DMS153 (cell line): Measurements from ENCODE around the gene NPIPB8.
"Not testable (repeated sequence)": the region's sequence is repeated elsewhere in the genome, so short reads cannot be mapped to it uniquely, and the experiment has no call there.

Experiments used
- DNase-seq: peaks from one replicate; lab custom pipeline; 2025; lab: John Stamatoyannopoulos, UW

Gene NPIPB8

GRCh38 chr16:28636093-28636823 lies 1.6 kb upstream of the NPIPB8 start:
- DNase-seq: not testable (repeated sequence)

DNA sequence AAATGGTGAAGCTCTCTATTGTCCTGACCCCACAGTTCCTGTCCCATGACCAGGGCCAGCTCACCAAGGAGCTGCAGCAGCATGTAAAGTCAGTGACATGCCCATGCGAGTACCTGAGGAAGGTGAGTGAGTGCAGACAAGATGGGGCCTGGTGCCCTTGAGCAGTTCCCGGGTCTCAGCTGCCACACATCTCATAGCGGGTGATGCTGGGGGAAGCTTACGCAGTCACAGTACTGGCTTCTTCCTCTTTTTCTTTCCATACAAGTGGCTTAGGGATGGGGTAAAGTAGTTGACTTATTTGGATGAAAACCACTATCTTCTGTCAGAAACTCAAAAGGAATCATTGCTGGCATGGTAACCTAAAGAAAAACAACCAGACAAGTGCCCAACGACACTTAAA lies 494 bp downstream of the NPIPB8 start:
- DNase-seq: not testable (repeated sequence)

GRCh38 chr16:28639959-28640358 lies 2.1 kb downstream of the NPIPB8 start:
- not testable (repeated sequence) for DNase-seq

GRCh38 chr16:28666264-28666663 lies 28.4 kb downstream of the NPIPB8 start:
- not testable (repeated sequence) for DNase-seq

DNA sequence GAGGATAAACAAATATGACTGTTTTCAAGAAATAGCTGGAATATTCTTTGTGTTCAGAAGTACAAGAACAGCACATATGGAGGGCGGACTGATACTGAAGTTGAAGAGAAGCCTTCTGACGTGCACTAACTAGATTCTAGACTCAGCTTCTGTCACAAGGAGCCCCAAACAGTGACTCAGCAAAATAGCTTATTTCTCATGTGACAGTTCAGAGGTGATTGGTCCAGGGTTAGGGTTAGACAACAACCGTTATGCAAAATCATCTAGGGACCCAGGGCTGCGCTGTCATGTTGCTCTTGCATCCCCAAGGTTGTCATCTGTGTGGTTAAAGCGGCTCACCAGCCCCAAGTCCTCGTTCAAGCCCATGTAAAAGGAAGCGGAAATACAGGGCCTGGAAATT lies 29.6 kb downstream of the NPIPB8 start:
- not testable (repeated sequence) for DNase-seq

GRCh38 chr16:28668199-28668598 lies 30.3 kb downstream of the NPIPB8 start:
- DNase-seq: not testable (repeated sequence)

- not testable (repeated sequence) for DNase-seq
These were observed 50.6 kb downstream of the NPIPB8 start for GRCh38 chr16:28688327-28688952.

DNA sequence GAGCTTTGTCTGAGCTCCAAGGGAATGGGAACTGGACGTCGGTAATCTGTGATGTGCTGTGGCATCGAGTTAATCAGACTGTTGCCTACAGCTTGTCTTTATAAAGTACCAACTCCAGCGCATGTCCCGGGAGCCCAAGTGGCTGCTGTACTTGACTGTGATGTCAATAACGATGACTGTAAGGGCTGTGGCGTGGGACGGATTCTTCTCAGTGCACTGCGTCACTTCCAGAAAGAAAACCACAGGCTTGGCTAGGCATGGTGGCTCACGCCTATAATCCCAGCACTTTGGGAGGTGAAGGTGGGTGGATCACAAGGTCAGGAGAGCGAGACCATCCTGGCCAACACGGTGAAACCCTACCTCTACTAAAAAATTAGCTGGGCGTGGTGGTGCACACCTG lies 51.6 kb downstream of the NPIPB8 start:
- DNase-seq: not testable (repeated sequence)

DNA sequence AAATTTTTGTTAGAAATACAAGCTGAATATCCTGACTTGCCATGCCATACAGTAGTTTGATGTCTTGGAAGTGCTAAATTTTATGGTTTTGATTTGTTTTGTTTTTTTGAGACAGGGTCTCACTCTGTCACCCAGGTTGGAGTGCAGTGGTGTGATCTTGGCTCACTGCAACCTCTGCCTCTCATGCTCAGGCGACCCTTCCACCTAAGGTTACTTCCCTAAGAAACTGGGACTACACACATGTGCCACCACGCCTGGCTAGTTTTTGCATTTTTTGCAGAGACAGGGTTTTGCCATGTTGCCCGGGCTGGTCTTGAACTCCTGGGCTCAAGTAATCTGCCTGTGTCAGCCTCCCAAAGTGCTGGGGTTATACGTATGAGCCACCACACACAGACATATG lies 53.9 kb downstream of the NPIPB8 start:
- not testable (repeated sequence) for DNase-seq

GRCh38 chr16:28693257-28693950 lies 55.5 kb downstream of the NPIPB8 start:
- not testable (repeated sequence) for DNase-seq

DNA sequence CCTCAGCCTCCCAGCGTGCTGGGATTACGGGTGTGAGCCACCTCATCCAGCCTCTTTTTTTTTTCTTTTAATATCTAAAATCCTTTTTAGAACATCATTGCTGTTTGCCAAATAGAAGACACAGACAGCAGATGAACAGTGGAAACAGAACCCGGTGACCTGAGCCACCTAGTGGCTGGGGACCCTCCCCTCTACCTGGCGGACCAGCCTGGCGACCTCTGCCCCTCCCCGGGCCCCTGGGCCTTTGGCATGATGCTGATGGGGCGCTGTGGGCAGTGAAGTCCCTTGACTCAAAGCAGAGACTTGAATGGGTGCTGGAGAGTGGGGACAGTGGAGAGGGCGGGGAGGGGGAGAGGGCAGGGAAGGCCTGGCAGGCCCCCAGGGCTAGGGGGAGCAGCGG lies 61.9 kb downstream of the NPIPB8 start:
- DNase-seq: not testable (repeated sequence)

DNA sequence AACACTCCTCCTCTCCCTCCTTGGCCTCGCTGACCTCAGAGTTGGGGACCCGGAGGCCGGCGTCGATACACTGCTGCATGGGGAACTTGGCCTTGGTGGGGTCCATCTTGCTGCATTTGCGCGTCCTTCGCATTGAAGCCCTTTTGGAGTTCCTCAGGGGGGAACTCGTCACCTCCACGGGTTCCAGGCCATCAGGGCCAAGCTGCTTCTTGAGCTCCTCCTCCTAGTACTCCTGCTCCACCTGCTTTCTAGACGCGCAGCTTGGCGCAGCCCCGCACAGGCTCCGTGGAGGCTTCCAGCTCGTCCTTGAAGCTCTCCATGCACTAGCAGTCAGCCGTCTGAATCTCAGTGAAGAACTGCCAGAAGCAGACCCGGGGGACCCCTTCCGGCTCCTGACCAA lies 62.5 kb downstream of the NPIPB8 start:
- not testable (repeated sequence) for DNase-seq

- not testable (repeated sequence) for DNase-seq
These were observed 63.5 kb downstream of the NPIPB8 start for GRCh38 chr16:28701384-28701783.

GRCh38 chr16:28704246-28704645 lies 66.4 kb downstream of the NPIPB8 start:
- DNase-seq: not testable (repeated sequence)
